H1 (cell line): ENCODE measurements around the gene AOPEP. TPM values are rescaled to one million over a fixed set of nuclear protein-coding genes. Genes with fewer than 3 reads are reported as not detected.

ENCODE experiments used
- CTCF ChIA-PET: fragments of 300-600 bp; sonication (Branson Sonifier 250); formaldehyde crosslinking; loops from one replicate; lab custom pipeline; 2021; ENCODE audit not compliant: partially characterized antibody; lab: Charles Lee
- POLR2A ChIA-PET: fragments of 300-600 bp; sonication (Branson Sonifier 250); formaldehyde crosslinking; loops from one replicate; lab custom pipeline; 2021; ENCODE audit warnings: inconsistent platforms; ENCODE audit not compliant: partially characterized antibody; lab: Charles Lee
- DNase-seq, 2 experiments: peaks; one replicate each; pipeline versions ENCODE4 v3.0.0 to v3.0.0-alpha.2; 2010 to 2022; ENCODE audit warnings: low spot score in 2 of 2, low read depth in 1 of 2, mixed read lengths in 1 of 2
- FAIRE-seq: peaks from 2 replicates; lab custom pipeline; 2011; peaks lifted over from hg19 to GRCh38; lab: Jason Lieb, UNC
- H2AFZ ChIP-seq: 2 replicates; pipeline ENCODE4 v1.8.1; 2012; ENCODE audit warnings: low read length, inconsistent platforms
- H2AK5ac ChIP-seq: 2 replicates; pipeline ENCODE4 v1.6.1; 2013; ENCODE audit warnings: low read depth, low read length
- H2BK120ac ChIP-seq: replicated peaks from 2 replicates; pipeline ENCODE3; 2013; ENCODE audit warnings: low read depth, low read length, inconsistent platforms
- H2BK12ac ChIP-seq: 2 replicates; pipeline ENCODE4 v1.6.1; 2013; ENCODE audit warnings: low read depth, low read length
- H2BK15ac ChIP-seq: 2 replicates; pipeline ENCODE4 v1.6.1; 2013; ENCODE audit warnings: low read length
- H2BK20ac ChIP-seq: 2 replicates; pipeline ENCODE4 v1.6.1; 2013; ENCODE audit warnings: low read length
- H2BK5ac ChIP-seq: 2 replicates; pipeline ENCODE4 v1.6.1; 2013; ENCODE audit warnings: low read depth, low read length
- H3K14ac ChIP-seq: 2 replicates; pipeline ENCODE4 v1.6.1; 2013; ENCODE audit warnings: inconsistent platforms; ENCODE audit not compliant: insufficient read length
- H3K18ac ChIP-seq: 2 replicates; pipeline ENCODE4 v1.6.1; 2013; ENCODE audit warnings: low read length; ENCODE audit errors: extremely low read depth
- H3K23ac ChIP-seq: 2 replicates; pipeline ENCODE4 v1.6.1; 2013; ENCODE audit warnings: inconsistent platforms; ENCODE audit not compliant: insufficient read length
- H3K23me2 ChIP-seq: 2 replicates; pipeline ENCODE4 v1.6.1; 2013; ENCODE audit warnings: low read depth, low read length
- H3K27ac ChIP-seq: 2 replicates; pipeline ENCODE4 v1.6.1; 2011; ENCODE audit warnings: low read depth, low read length, inconsistent platforms
- H3K27me3 ChIP-seq, 4 experiments: replicated peaks in 1 of 4; 1 replicate in 1 of 4; 2 replicates in 3 of 4; pipeline versions ENCODE4 v1.6.1 to v1.8.1; 2011 to 2013; ENCODE audit warnings: low read length in 3 of 4, mild to moderate bottlenecking in 3 of 4, inconsistent platforms in 2 of 4, mixed read lengths in 2 of 4, moderate library complexity in 1 of 4; ENCODE audit not compliant: control insufficient read depth in 3 of 4, insufficient read depth in 3 of 4; ENCODE audit errors: extremely low read depth in 1 of 4
- H3K36me3 ChIP-seq, 4 experiments: 2 replicates each; pipeline versions ENCODE4 v1.6.1 to v1.8.1; 2011 to 2013; ENCODE audit warnings: mild to moderate bottlenecking in 4 of 4, low read length in 3 of 4, moderate library complexity in 2 of 4, control low read depth in 1 of 4, inconsistent platforms in 1 of 4; ENCODE audit not compliant: insufficient read depth in 4 of 4, control insufficient read depth in 2 of 4
- H3K4ac ChIP-seq: replicated peaks from 2 replicates; pipeline ENCODE3; 2013; ENCODE audit warnings: low read length, low read depth, mixed read lengths, inconsistent platforms; ENCODE audit not compliant: insufficient read length
- H3K4me1 ChIP-seq, 4 experiments: replicated peaks in 1 of 4; 1 replicate in 1 of 4; 2 replicates in 3 of 4; pipeline versions ENCODE4 v1.6.1 to v1.8.1; 2011 to 2013; ENCODE audit warnings: low read length in 3 of 4, inconsistent platforms in 2 of 4, mixed read lengths in 1 of 4; ENCODE audit not compliant: insufficient read depth in 4 of 4, control insufficient read depth in 3 of 4
- H3K4me2 ChIP-seq, 2 experiments: 2 replicates each; pipeline versions ENCODE4 v1.6.1 to v1.8.1; 2011 to 2013; ENCODE audit warnings: low read depth in 2 of 2, low read length in 2 of 2, control low read depth in 1 of 2, inconsistent platforms in 1 of 2, mild to moderate bottlenecking in 1 of 2; ENCODE audit not compliant: insufficient read depth in 1 of 2
- H3K4me3 ChIP-seq, 4 experiments: fragments of 200-600, 300-600 bp in 1 of 4; sonication (generic), shearing (Covaris generic), sonication (Bioruptor Twin) in 1 of 4; 2 replicates each; pipeline versions ENCODE4 v1.5.1 to v1.8.1; 2011 to 2016; ENCODE audit warnings: low read length in 4 of 4, low read depth in 3 of 4, control low read depth in 2 of 4, inconsistent platforms in 2 of 4, mild to moderate bottlenecking in 2 of 4, mixed read lengths in 1 of 4, moderate library complexity in 1 of 4; ENCODE audit not compliant: insufficient read depth in 2 of 4; ENCODE audit errors: extremely low read depth in 1 of 4
- H3K56ac ChIP-seq: replicated peaks from 2 replicates; pipeline ENCODE3; 2013; ENCODE audit warnings: low read depth, mild to moderate bottlenecking, mixed read lengths, low read length, inconsistent platforms; ENCODE audit not compliant: insufficient read length
- H3K79me1 ChIP-seq: 2 replicates; pipeline ENCODE4 v1.6.1; 2013; ENCODE audit warnings: low read depth, low read length, control low read depth
- H3K79me2 ChIP-seq, 2 experiments: 2 replicates each; pipeline versions ENCODE4 v1.6.1 to v1.8.1; 2012 to 2013; ENCODE audit warnings: low read length in 2 of 2, mild to moderate bottlenecking in 2 of 2, inconsistent platforms in 1 of 2; ENCODE audit not compliant: insufficient read depth in 2 of 2, control insufficient read depth in 1 of 2
- H3K9ac ChIP-seq, 4 experiments: replicated peaks in 1 of 4; 1 replicate in 1 of 4; 2 replicates in 3 of 4; pipeline versions ENCODE4 v1.6.1 to v1.8.1; 2011 to 2013; ENCODE audit warnings: low read depth in 3 of 4, low read length in 3 of 4, control low read depth in 2 of 4, mild to moderate bottlenecking in 2 of 4, moderate library complexity in 2 of 4, inconsistent platforms in 1 of 4; ENCODE audit errors: extremely low read depth in 1 of 4
- H3K9me3 ChIP-seq, 2 experiments: 2 replicates each; pipeline versions ENCODE4 v1.6.1 to v1.8.1; 2012 to 2013; ENCODE audit warnings: mild to moderate bottlenecking in 2 of 2, moderate library complexity in 2 of 2, control low read depth in 1 of 2, inconsistent platforms in 1 of 2, low read depth in 1 of 2, low read length in 1 of 2, mixed read lengths in 1 of 2; ENCODE audit not compliant: insufficient read depth in 2 of 2
- H4K20me1 ChIP-seq, 2 experiments: replicated peaks in 1 of 2; 2 replicates each; pipeline versions ENCODE3 to v1.8.1; 2011 to 2013; ENCODE audit warnings: inconsistent platforms in 2 of 2, low read length in 2 of 2, mild to moderate bottlenecking in 1 of 2; ENCODE audit not compliant: insufficient read depth in 2 of 2, control insufficient read depth in 1 of 2
- H4K5ac ChIP-seq: 2 replicates; pipeline ENCODE4 v1.6.1; 2013; ENCODE audit warnings: low read length, low read depth, mixed read lengths, inconsistent platforms; ENCODE audit not compliant: insufficient read length
- H4K8ac ChIP-seq: 2 replicates; pipeline ENCODE4 v1.8.0; 2013; ENCODE audit warnings: mild to moderate bottlenecking, moderate library complexity, low read length, inconsistent platforms; ENCODE audit not compliant: insufficient read depth; ENCODE audit errors: extremely low read depth
- H4K91ac ChIP-seq: replicated peaks from 2 replicates; pipeline ENCODE3; 2013; ENCODE audit warnings: low read length, mixed read lengths, inconsistent platforms; ENCODE audit not compliant: insufficient read length
- CHD1 ChIP-seq: IDR thresholded peaks from 2 replicates; pipeline ENCODE4 v1.6.1; 2012; ENCODE audit warnings: low read depth, low read length, improper control_type of control experiment
- EP300 ChIP-seq, 2 experiments: IDR thresholded peaks; 1 replicate in 1 of 2; 2 replicates in 1 of 2; pipeline ENCODE4 v1.6.1; 2011 to 2012; ENCODE audit warnings: low read depth in 2 of 2, low read length in 2 of 2, mild to moderate bottlenecking in 2 of 2, borderline replicate concordance in 1 of 2, inconsistent platforms in 1 of 2, moderate library complexity in 1 of 2
- JUN ChIP-seq: IDR thresholded peaks from 2 replicates; pipeline ENCODE4 v1.6.1; 2011; ENCODE audit warnings: low read depth, mild to moderate bottlenecking, improper control_type of control experiment, low read length
- RFX5 ChIP-seq: IDR thresholded peaks from 2 replicates; pipeline ENCODE4 v1.6.1; 2011; ENCODE audit warnings: low read depth, low read length, improper control_type of control experiment, borderline replicate concordance
- RXRA ChIP-seq: IDR thresholded peaks from 2 replicates; pipeline ENCODE4 v1.6.1; 2011; ENCODE audit warnings: low read depth, mild to moderate bottlenecking, low read length, moderate library complexity; ENCODE audit not compliant: insufficient read depth
- SIN3A ChIP-seq, 2 experiments: IDR thresholded peaks in 1 of 2; conservative IDR thresholded peaks in 1 of 2; 2 replicates each; pipeline ENCODE4 v1.6.1; 2011 to 2012; ENCODE audit warnings: low read length in 2 of 2, improper control_type of control experiment in 1 of 2, low read depth in 1 of 2, mild to moderate bottlenecking in 1 of 2
- TEAD4 ChIP-seq: IDR thresholded peaks from 2 replicates; pipeline ENCODE4 v1.6.1; 2012; ENCODE audit warnings: low read depth, low read length, inconsistent platforms, mixed read lengths
- YY1 ChIP-seq: IDR thresholded peaks from 2 replicates; pipeline ENCODE4 v1.6.1; 2011; ENCODE audit warnings: low read depth, mild to moderate bottlenecking, low read length
- WGBS, 2 experiments: shearing (Covaris generic) in 1 of 2; methylation state at CpG; one replicate each; pipeline versions ENCODE4 v1.1.6 to v1.1.7; 2013 to 2015; ENCODE audit warnings: low lambda C conversion rate in 2 of 2, mixed read lengths in 2 of 2, inconsistent platforms in 1 of 2, low coverage in 1 of 2, missing lambda C conversion rate in 1 of 2; ENCODE audit not compliant: insufficient replicate concordance in 2 of 2, insufficient coverage in 1 of 2, insufficient read length in 1 of 2; ENCODE audit errors: extremely low coverage in 1 of 2, missing lambda C conversion rate in 1 of 2; 5-methylcytosine and 5-hydroxymethylcytosine counted together
- polyA plus RNA-seq, 7 experiments: library from polyadenylated mRNA; depleted of rRNA in 3 of 7; stranded (reverse) in 5 of 7; unstranded in 2 of 7; fragments of >200 nt in 5 of 7; fragments of 200-250 nt in 2 of 7; gene quantifications; 1 replicate in 5 of 7; 2 replicates in 1 of 7; 4 replicates in 1 of 7; pipeline versions ENCODE4 v1.2.1 to v1.2.3, GENCODE V29; 2011 to 2013; ENCODE audit warnings: missing spikeins in 2 of 7, mixed read lengths in 2 of 7
- total RNA-seq: library from RNA; stranded (reverse); fragmentation: NEBNext Ultra II Directional; extraction: Animal tissue kit (Norgen Biotek cat#: 25700); gene quantifications from 2 replicates; pipeline ENCODE4 v1.2.1, GENCODE V29; 2021

The AOPEP gene
- total and polyA plus RNA-seq, 2 of the 8 experiments (the other 6 are each of a cell fraction or from before 2014, with no cell fraction given), result 6.1 to 14.3 TPM

DNA sequence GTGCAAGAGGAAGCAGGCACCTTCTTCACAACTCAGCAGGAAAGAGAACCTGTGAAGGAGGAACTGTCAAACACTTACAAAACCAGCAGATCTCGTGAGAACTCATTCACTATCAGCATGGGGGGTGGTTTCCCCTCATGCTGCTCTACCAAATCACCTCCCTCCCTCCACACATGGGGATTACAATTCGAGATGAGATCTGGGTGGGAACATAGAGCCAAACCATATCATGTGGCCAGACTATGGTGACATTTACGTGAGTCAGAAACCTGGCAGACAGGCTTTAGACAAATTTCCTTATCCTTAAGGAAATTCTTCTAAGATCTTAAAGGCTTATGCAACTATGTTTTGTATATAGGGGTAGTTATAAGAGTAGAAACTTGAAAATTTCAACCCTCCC lies 8.7 kb upstream of the AOPEP start:
- no peak overlapping the region for H2AK5ac ChIP-seq
- no peaks in the 10 kb centered on the region for H3K4me1 ChIP-seq
- H3K56ac ChIP-seq, result no peak overlapping the region
- no peak overlapping the region for H3K23ac ChIP-seq
- H2BK20ac ChIP-seq, result no peak overlapping the region
- H3K27ac ChIP-seq, result no peak overlapping the region
- no peaks in the 10 kb centered on the region; the same call in 1 of the 2 replicates for H3K79me1 ChIP-seq
- no peak overlapping the region for H3K14ac ChIP-seq
- no peaks in the 10 kb centered on the region for H3K27me3 ChIP-seq
- no peak overlapping the region for H3K18ac ChIP-seq
- no peaks in the 10 kb centered on the region for H4K20me1 ChIP-seq
- no peak overlapping the region for H3K4me3 ChIP-seq
- FAIRE-seq, result no peak
- CTCF ChIA-PET, result no interaction called here
- H4K8ac ChIP-seq, result no peak overlapping the region
- WGBS, 2 experiments, result 82% methylated on average over 3 of the region's 3 CpGs; no CpG with 5 or more reads in 1 of the 2 experiments
- no peak overlapping the region for H2BK15ac ChIP-seq
- H4K91ac ChIP-seq, result no peak overlapping the region
- H2AFZ ChIP-seq, result no peak overlapping the region
- no peak overlapping the region for H3K4ac ChIP-seq
- no peak overlapping the region for H3K9ac ChIP-seq
- no peaks in the 10 kb centered on the region for H3K23me2 ChIP-seq
- H3K4me2 ChIP-seq, result no peak overlapping the region
- H2BK120ac ChIP-seq, result no peak overlapping the region
- POLR2A ChIA-PET, result no interaction called here
- no peaks in the 10 kb centered on the region for H3K79me2 ChIP-seq
- no peak for DNase-seq
- H2BK12ac ChIP-seq, result no peak overlapping the region
- H3K9me3 ChIP-seq, result no peaks in the 10 kb centered on the region
- no peaks in the 10 kb centered on the region for H3K36me3 ChIP-seq
- no peak overlapping the region for H4K5ac ChIP-seq
- H2BK5ac ChIP-seq, result no peak overlapping the region
- TF ChIP-seq YY1, result no peak
- no peak for TF ChIP-seq JUN
- TF ChIP-seq RXRA, result no peak
- TF ChIP-seq EP300 (IDR thresholded peaks at IDR 0.05; ENCODE audit: borderline replicate concordance in 1 of 2, low read depth in 2 of 2, low read length in 2 of 2), result no peak
- no peak for TF ChIP-seq SIN3A (conservative IDR thresholded peaks at IDR 0.05 in 1 of 2, IDR thresholded peaks at IDR 0.05 in 1 of 2; ENCODE audit: low read depth in 1 of 2, low read length in 2 of 2)
- TF ChIP-seq TEAD4, result no peak
- TF ChIP-seq RFX5, result no peak
- no peak for TF ChIP-seq CHD1
